WTC11 (cell line): ENCODE data around the gene TMEM187. TPM values are rescaled to one million over a fixed set of nuclear protein-coding genes. Genes with fewer than 3 reads are reported as not detected.

Source experiments
- ATAC-seq: fragments of 200-7000 bp; cut with Tn5 transposase; 2 replicates; pipeline ENCODE4 v1.10.0; 2021; ENCODE audit warnings: mild to moderate bottlenecking, moderate library complexity
- CTCF ChIA-PET: fragments of 300-600 bp; sonication (Branson Sonifier 250); formaldehyde crosslinking; loops from one replicate; lab custom pipeline; 2021; ENCODE audit warnings: antibody characterized with exemption; lab: Charles Lee
- POLR2A ChIA-PET: fragments of 350-600 bp; sonication (Branson Sonifier 250); formaldehyde crosslinking; loops from one replicate; lab custom pipeline; 2021; ENCODE audit warnings: antibody characterized with exemption; lab: Charles Lee
- DNase-seq: peaks from one replicate; pipeline ENCODE4 v3.0.0; 2021; ENCODE audit warnings: low spot score
- H3K27ac Mint-ChIP-seq: 2 replicates; pipeline ENCODE4 v1.8.0; 2021; ENCODE audit warnings: mixed read lengths
- H3K27me3 Mint-ChIP-seq: 2 replicates; pipeline ENCODE4 v1.8.0; 2021; ENCODE audit warnings: low read depth, mild to moderate bottlenecking, moderate library complexity, mixed read lengths
- H3K36me3 Mint-ChIP-seq: 2 replicates; pipeline ENCODE4 v1.8.0; 2021; ENCODE audit warnings: mixed read lengths
- H3K4me1 Mint-ChIP-seq: 2 replicates; pipeline ENCODE4 v1.8.0; 2022; ENCODE audit warnings: mixed read lengths
- H3K4me3 Mint-ChIP-seq: 2 replicates; pipeline ENCODE4 v1.8.0; 2021; ENCODE audit warnings: mild to moderate bottlenecking, moderate library complexity, mixed read lengths
- H3K9me3 Mint-ChIP-seq: 2 replicates; pipeline ENCODE4 v1.8.0; 2021; ENCODE audit warnings: mixed read lengths
- ATF3 ChIP-seq: sonication (generic); formaldehyde crosslinking; conservative IDR thresholded peaks from 2 replicates; pipeline ENCODE4 v1.8.1; 2022; ENCODE audit warnings: mild to moderate bottlenecking, missing genetic modification reagents
- ATF6 ChIP-seq: sonication (generic); formaldehyde crosslinking; IDR thresholded peaks from 2 replicates; pipeline ENCODE4 v1.8.1; 2023; ENCODE audit warnings: mild to moderate bottlenecking, missing genetic modification reagents
- CDX4 ChIP-seq: fragments of 250-450 bp; sonication (Bioruptor Pico); IDR thresholded peaks from 2 replicates; pipeline ENCODE4 v1.9.0; 2021; ENCODE audit warnings: moderate library complexity, mild to moderate bottlenecking, inconsistent platforms, borderline replicate concordance
- CREB1 ChIP-seq: sonication (generic); formaldehyde crosslinking; IDR thresholded peaks from 2 replicates; pipeline ENCODE4 v1.8.0; 2023; ENCODE audit warnings: mild to moderate bottlenecking, missing genetic modification reagents
- EMX1 ChIP-seq: fragments of 250-450 bp; sonication (Bioruptor Pico); IDR thresholded peaks from 2 replicates; pipeline ENCODE4 v1.8.0; 2021; ENCODE audit warnings: mild to moderate bottlenecking
- ERG ChIP-seq: fragments of 250-450 bp; sonication (Bioruptor Pico); IDR thresholded peaks from 2 replicates; pipeline ENCODE4 v1.8.0; 2021; ENCODE audit warnings: mild to moderate bottlenecking
- ESRRA ChIP-seq: sonication (generic); formaldehyde crosslinking; IDR thresholded peaks from 2 replicates; pipeline ENCODE4 v1.8.1; 2022; ENCODE audit warnings: mild to moderate bottlenecking, missing genetic modification reagents, borderline replicate concordance
- FOXP1 ChIP-seq: sonication (generic); formaldehyde crosslinking; IDR thresholded peaks from 2 replicates; pipeline ENCODE4 v1.8.0; 2022; ENCODE audit warnings: missing genetic modification reagents, mild to moderate bottlenecking, moderate library complexity, borderline replicate concordance
- GABPB1 ChIP-seq: sonication (generic); formaldehyde crosslinking; IDR thresholded peaks from 2 replicates; pipeline ENCODE4 v1.8.1; 2023; ENCODE audit warnings: mild to moderate bottlenecking, missing genetic modification reagents
- HMGA2 ChIP-seq: fragments of 250-450 bp; sonication (Bioruptor Pico); IDR thresholded peaks from 2 replicates; pipeline ENCODE4 v1.4.0; 2021; ENCODE audit warnings: mild to moderate bottlenecking, moderate library complexity
- JAZF1 ChIP-seq: fragments of 250-450 bp; sonication (Bioruptor Pico); IDR thresholded peaks from 2 replicates; pipeline ENCODE4 v1.9.0; 2021; ENCODE audit warnings: moderate library complexity, mild to moderate bottlenecking, inconsistent platforms
- MAX ChIP-seq: sonication (generic); formaldehyde crosslinking; IDR thresholded peaks from 2 replicates; pipeline ENCODE4 v1.8.0; 2022; ENCODE audit warnings: mild to moderate bottlenecking, missing genetic modification reagents
- MXD4 ChIP-seq: fragments of 250-450 bp; sonication (Bioruptor Pico); IDR thresholded peaks from 2 replicates; pipeline ENCODE4 v1.8.0; 2021; ENCODE audit warnings: mild to moderate bottlenecking, moderate library complexity, borderline replicate concordance
- OVOL2 ChIP-seq: fragments of 250-450 bp; sonication (Bioruptor Pico); IDR thresholded peaks from 2 replicates; pipeline ENCODE4 v1.9.0; 2021; ENCODE audit warnings: mild to moderate bottlenecking, borderline replicate concordance
- RORB ChIP-seq: fragments of 250-450 bp; sonication (Bioruptor Pico); IDR thresholded peaks from 2 replicates; pipeline ENCODE4 v1.9.0; 2021; ENCODE audit warnings: mild to moderate bottlenecking
- SP1 ChIP-seq: sonication (generic); formaldehyde crosslinking; conservative IDR thresholded peaks from 2 replicates; pipeline ENCODE4 v1.8.1; 2022; ENCODE audit warnings: missing genetic modification reagents
- TEAD4 ChIP-seq: sonication (generic); formaldehyde crosslinking; IDR thresholded peaks from 2 replicates; pipeline ENCODE4 v1.8.0; 2022; ENCODE audit warnings: mild to moderate bottlenecking, missing genetic modification reagents
- USF2 ChIP-seq: sonication (generic); formaldehyde crosslinking; IDR thresholded peaks from 2 replicates; pipeline ENCODE4 v1.8.1; 2023; ENCODE audit warnings: mild to moderate bottlenecking, missing genetic modification reagents, moderate library complexity
- ZNF512 ChIP-seq: sonication (generic); formaldehyde crosslinking; IDR thresholded peaks from 2 replicates; pipeline ENCODE4 v1.8.1; 2022; ENCODE audit warnings: missing genetic modification reagents, borderline replicate concordance
- ZNF532 ChIP-seq: fragments of 250-450 bp; sonication (Bioruptor Pico); IDR thresholded peaks from 2 replicates; pipeline ENCODE4 v1.9.0; 2021; ENCODE audit warnings: mild to moderate bottlenecking, borderline replicate concordance
- total RNA-seq: library from RNA; stranded (reverse); gene quantifications from 3 replicates; pipeline ENCODE4 v1.2.3, GENCODE V29; 2021

The TMEM187 gene
- total RNA-seq, 1 experiment from 2014 or later, result 8.4 TPM

GRCh38 chrX:153926858-153927671 lies 45.5 kb upstream of the TMEM187 start (continued):
- TF ChIP-seq USF2 (CRISPR knock-in tag) (no peak), HMGA2 (CRISPR knock-in tag) (no peak), RORB (CRISPR knock-in tag) (no peak), FOXP1 (CRISPR knock-in tag) (no peak), EMX1 (CRISPR knock-in tag) (no peak), MAX (no peak), OVOL2 (no peak)
- TF ChIP-seq, all 79 proteins: peak for 0

- H3K27ac Mint-ChIP-seq, result peak overlapping the region; percentile 78; the same call in 1 of the 2 replicates
- TF ChIP-seq HMGA2 (CRISPR knock-in tag), result no peak
- no peak for TF ChIP-seq EMX1 (CRISPR knock-in tag)
- no peak for TF ChIP-seq CREB1
- TF ChIP-seq ATF3 (CRISPR knock-in tag), result no peak
- TF ChIP-seq ZNF512, result no peak
- no peak for TF ChIP-seq ZNF532 (CRISPR knock-in tag)
- TF ChIP-seq ATF6 (CRISPR knock-in tag), result no peak
- no peak for TF ChIP-seq ESRRA (CRISPR knock-in tag)
- TF ChIP-seq ERG (CRISPR knock-in tag), result no peak
- TF ChIP-seq TEAD4, result no peak
- no peak for TF ChIP-seq MXD4
- no peak for TF ChIP-seq SP1 (CRISPR knock-in tag)
- TF ChIP-seq GABPB1 (CRISPR knock-in tag), result no peak
- no peak for TF ChIP-seq RORB (CRISPR knock-in tag)
- no peak for TF ChIP-seq JAZF1 (CRISPR knock-in tag)
- TF ChIP-seq CDX4 (CRISPR knock-in tag), result no peak
- peaks cover 26% of the 10 kb centered on the region for H3K4me1 Mint-ChIP-seq
- POLR2A ChIA-PET, result interaction anchor here (1.2 to 2.0 kb wide), 4 partner anchors 17 to 45 kb away, joined by 5 to 8 read pairs (median 6); partner anchors contain the start of gene RENBP
- H3K9me3 Mint-ChIP-seq, result no peaks in the 10 kb centered on the region
- ATAC-seq, result no peak
- no peaks in the 10 kb centered on the region for H3K27me3 Mint-ChIP-seq
- CTCF ChIA-PET, result interaction anchor here (1.5 to 6.9 kb wide), 3 partner anchors 17 to 49 kb away, joined by 5 to 116 read pairs (median 7); partner anchors contain the start of gene RENBP
- peak overlapping the region; percentile 79 for H3K4me3 Mint-ChIP-seq
- DNase-seq, result no peak
- H3K36me3 Mint-ChIP-seq, result peaks cover 6% of the 10 kb centered on the region
These were observed 45.0 kb upstream of the TMEM187 start for GRCh38 chrX:153927672-153927921.
